GM12864 (cell line): ENCODE results near the gene DPYSL4.

ENCODE experiments used
- DNase-seq: peaks from one replicate; pipeline ENCODE4 v3.0.0-alpha.2; 2011; ENCODE audit warnings: low read depth
- H3K4me3 ChIP-seq: 2 replicates; pipeline ENCODE4 v1.5.1; 2011; ENCODE audit warnings: mild to moderate bottlenecking, low read depth, low read length, control low read depth
- CTCF ChIP-seq: IDR thresholded peaks from 2 replicates; pipeline ENCODE4 v1.5.1; 2011; ENCODE audit warnings: low read depth, mild to moderate bottlenecking, moderate library complexity, low read length, control low read depth, inconsistent platforms; ENCODE audit errors: missing control alignments

Gene DPYSL4

GRCh38 chr10:132195366-132196075, 8.8 kb downstream of the DPYSL4 start:
- TF ChIP-seq CTCF, result no peak
- no peak for DNase-seq
- no peak overlapping the region for H3K4me3 ChIP-seq

- no peak for DNase-seq
- no peak for TF ChIP-seq CTCF
- H3K4me3 ChIP-seq, result no peak overlapping the region
Measured at GRCh38 chr10:132196178-132197113, 9.7 kb downstream of the DPYSL4 start.

GRCh38 chr10:132197271-132198067, 10.7 kb downstream of the DPYSL4 start:
- no peak overlapping the region for H3K4me3 ChIP-seq
- no peak for DNase-seq
- TF ChIP-seq CTCF, result no peak

- TF ChIP-seq CTCF, result no peak
- H3K4me3 ChIP-seq, result no peak overlapping the region
- DNase-seq, result no peak
Measured at GRCh38 chr10:132198068-132198370, 11.3 kb downstream of the DPYSL4 start.

- no peak for DNase-seq
- no peak for TF ChIP-seq CTCF
Measured at GRCh38 chr10:132198381-132199181, 11.8 kb downstream of the DPYSL4 start.

GRCh38 chr10:132199268-132199853, 12.6 kb downstream of the DPYSL4 start:
- H3K4me3 ChIP-seq, result no peak overlapping the region
- no peak for DNase-seq
- TF ChIP-seq CTCF, result no peak

More at GRCh38 chr10:132198381-132199181, 11.8 kb downstream of the DPYSL4 start:
- no peak overlapping the region for H3K4me3 ChIP-seq
